Measurements from ENCODE around the gene FXR2. TPM values are rescaled to one million over a fixed set of nuclear protein-coding genes. Genes with fewer than 3 reads are reported as not detected.

Gene FXR2
- total and polyA plus RNA-seq, 2 experiments from 2014 or later = 10.9 to 24.4 TPM

GRCh38 chr17:7561028-7561575, 53.6 kb downstream of the FXR2 start:
- Mint-ChIP-seq H3K36me3 (ENCODE audit: low read depth) (peaks cover 32% of the 10 kb centered on the region), H3K4me3 (peak overlapping the region; percentile 93), H3K27me3 (ENCODE audit: insufficient read depth, low read depth, poor library complexity) (peaks cover 28% of the 10 kb centered on the region), H3K4me1 (peaks cover 48% of the 10 kb centered on the region), H3K27ac (peak overlapping the region; percentile 92), H3K9me3 (no peaks in the 10 kb centered on the region)
- Histone ChIP-seq H2AFZ (peak overlapping the region; percentile 95), H3K9me2 (ENCODE audit: insufficient read depth) (no peaks in the 10 kb centered on the region), H3K4me1 (ENCODE audit: insufficient read depth) (peaks cover 45% of the 10 kb centered on the region), H3K27me3 (ENCODE audit: insufficient read depth) (no peaks in the 10 kb centered on the region), H3F3A (replicated peaks; ENCODE audit: low read depth) (peaks cover 30% of the 10 kb centered on the region), H3K4me3 (peak overlapping the region; percentile 96), H3K27ac (ENCODE audit: low read depth) (peak overlapping the region; percentile 92), H3K79me2 (replicated peaks; ENCODE audit: insufficient read depth) (peaks cover 41% of the 10 kb centered on the region), H3K4me2 (peak overlapping the region; percentile 98), H4K20me1 (replicated peaks; ENCODE audit: insufficient read depth) (peaks cover 6% of the 10 kb centered on the region), H3K36me3 (ENCODE audit: insufficient read depth) (peaks cover 16% of the 10 kb centered on the region; the same call in 1 of the 2 replicates)
- TF ChIP-seq CTCF (conservative IDR thresholded peaks at IDR 0.05; ENCODE audit: low read depth in 2 of 2) = peak; percentile 63 to 86
- TF ChIP-seq NANOG (IDR thresholded peaks at IDR 0.05; ENCODE audit: borderline replicate concordance) = no peak
- TF ChIP-seq CREB1 (CRISPR knock-in tag; IDR thresholded peaks at IDR 0.05; ENCODE audit: low read depth) = peak; percentile 26; the same call in 1 of the 2 replicates
- ATAC-seq (peak; percentile 69), DNase-seq (ENCODE audit: low spot score) (peak; percentile 95)

GRCh38 chr17:7560172-7561027, 54.3 kb downstream of the FXR2 start:
- H3K4me3 Mint-ChIP-seq = peak overlapping the region; percentile 93
- peak overlapping the region; percentile 98 for H3K4me2 ChIP-seq
- H3K27me3 ChIP-seq (ENCODE audit: insufficient read depth) = no peaks in the 10 kb centered on the region
- peaks cover 10% of the 10 kb centered on the region; the same call in 1 of the 2 replicates for H3K36me3 ChIP-seq (ENCODE audit: insufficient read depth)
- peaks cover 34% of the 10 kb centered on the region for H3K79me2 ChIP-seq (replicated peaks; ENCODE audit: insufficient read depth)
- 0 out of 2 replicates have a peak overlapping the region, but pooled peaks have one; percentile 43 for H2AFZ ChIP-seq
- H3K27ac Mint-ChIP-seq = peak overlapping the region; percentile 92
- H3K27me3 Mint-ChIP-seq (ENCODE audit: insufficient read depth, low read depth, poor library complexity) = peaks cover 28% of the 10 kb centered on the region
- peak; percentile 94 for DNase-seq (ENCODE audit: low spot score)
- H4K20me1 ChIP-seq (replicated peaks; ENCODE audit: insufficient read depth) = peaks cover 6% of the 10 kb centered on the region
- peak overlapping the region; percentile 96 for H3K4me3 ChIP-seq
- peaks cover 25% of the 10 kb centered on the region for H3K36me3 Mint-ChIP-seq (ENCODE audit: low read depth)
- no peaks in the 10 kb centered on the region for H3K9me2 ChIP-seq (ENCODE audit: insufficient read depth)
- peaks cover 33% of the 10 kb centered on the region for H3F3A ChIP-seq (replicated peaks; ENCODE audit: low read depth)
- ATAC-seq = peak; percentile 66
- no peaks in the 10 kb centered on the region for H3K9me3 Mint-ChIP-seq
- peaks cover 52% of the 10 kb centered on the region for H3K4me1 Mint-ChIP-seq
- peaks cover 45% of the 10 kb centered on the region for H3K4me1 ChIP-seq (ENCODE audit: insufficient read depth)
- H3K27ac ChIP-seq (ENCODE audit: low read depth) = peak overlapping the region; percentile 86
- TF ChIP-seq ZNF462 (CRISPR knock-in tag; IDR thresholded peaks at IDR 0.05) = no peak
- TF ChIP-seq, protein P1, sequence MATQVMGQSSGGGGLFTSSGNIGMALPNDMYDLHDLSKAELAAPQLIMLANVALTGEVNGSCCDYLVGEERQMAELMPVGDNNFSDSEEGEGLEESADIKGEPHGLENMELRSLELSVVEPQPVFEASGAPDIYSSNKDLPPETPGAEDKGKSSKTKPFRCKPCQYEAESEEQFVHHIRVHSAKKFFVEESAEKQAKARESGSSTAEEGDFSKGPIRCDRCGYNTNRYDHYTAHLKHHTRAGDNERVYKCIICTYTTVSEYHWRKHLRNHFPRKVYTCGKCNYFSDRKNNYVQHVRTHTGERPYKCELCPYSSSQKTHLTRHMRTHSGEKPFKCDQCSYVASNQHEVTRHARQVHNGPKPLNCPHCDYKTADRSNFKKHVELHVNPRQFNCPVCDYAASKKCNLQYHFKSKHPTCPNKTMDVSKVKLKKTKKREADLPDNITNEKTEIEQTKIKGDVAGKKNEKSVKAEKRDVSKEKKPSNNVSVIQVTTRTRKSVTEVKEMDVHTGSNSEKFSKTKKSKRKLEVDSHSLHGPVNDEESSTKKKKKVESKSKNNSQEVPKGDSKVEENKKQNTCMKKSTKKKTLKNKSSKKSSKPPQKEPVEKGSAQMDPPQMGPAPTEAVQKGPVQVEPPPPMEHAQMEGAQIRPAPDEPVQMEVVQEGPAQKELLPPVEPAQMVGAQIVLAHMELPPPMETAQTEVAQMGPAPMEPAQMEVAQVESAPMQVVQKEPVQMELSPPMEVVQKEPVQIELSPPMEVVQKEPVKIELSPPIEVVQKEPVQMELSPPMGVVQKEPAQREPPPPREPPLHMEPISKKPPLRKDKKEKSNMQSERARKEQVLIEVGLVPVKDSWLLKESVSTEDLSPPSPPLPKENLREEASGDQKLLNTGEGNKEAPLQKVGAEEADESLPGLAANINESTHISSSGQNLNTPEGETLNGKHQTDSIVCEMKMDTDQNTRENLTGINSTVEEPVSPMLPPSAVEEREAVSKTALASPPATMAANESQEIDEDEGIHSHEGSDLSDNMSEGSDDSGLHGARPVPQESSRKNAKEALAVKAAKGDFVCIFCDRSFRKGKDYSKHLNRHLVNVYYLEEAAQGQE (IDR thresholded peaks at IDR 0.05; ENCODE audit: unreplicated experiment) = no peak
- TF ChIP-seq EZH2phosphoT487 (IDR thresholded peaks at IDR 0.05; ENCODE audit: unreplicated experiment) = no peak
- no peak for TF ChIP-seq NANOG (IDR thresholded peaks at IDR 0.05; ENCODE audit: borderline replicate concordance)
